K562 (cell line): ENCODE results near the gene GALNT9. TPM values are rescaled to one million over a fixed set of nuclear protein-coding genes. Genes with fewer than 3 reads are reported as not detected.

Experiments
- ATAC-seq: fragments of 200-7000 bp; cut with Tn5 transposase; 3 replicates; pipeline ENCODE4 v1.9.1; 2020; ENCODE audit warnings: moderate library complexity
- BruUV-seq: library from RNA; stranded (reverse); fragments of 400-500 nt; replicated peaks from 2 replicates; lab custom pipeline; 2021; lab: Mats Ljungman, UMichigan
- CTCF ChIA-PET: fragments of 300-600 bp; formaldehyde crosslinking; extraction: SDS; loops from one replicate; lab custom pipeline; 2021; ENCODE audit warnings: low intra/inter-chr PET ratio; lab: Yijun Ruan, JAX
- POLR2A ChIA-PET: fragments of 300-600, 350-650 bp; sonication (Branson Sonifier 250); formaldehyde crosslinking; extraction: SDS; loops from one replicate; lab custom pipeline; 2021; ENCODE audit warnings: antibody characterized with exemption, inconsistent platforms; lab: Yijun Ruan, JAX
- DNase-seq, 4 experiments: peaks; one replicate each; pipeline versions ENCODE4 v3.0.0 to v3.0.0-alpha.2; 2011 to 2018; ENCODE audit warnings: low spot score in 3 of 4, mixed read lengths in 3 of 4; ENCODE audit errors: extremely low read depth in 1 of 4
- FAIRE-seq: peaks from 2 replicates; lab custom pipeline; 2011; peaks lifted over from hg19 to GRCh38; lab: Jason Lieb, UNC
- H2AFZ ChIP-seq: 2 replicates; pipeline ENCODE4 v1.6.0; 2011; ENCODE audit warnings: low read depth, low read length, control low read depth, inconsistent platforms
- H3K27ac ChIP-seq: fragments of 200-600 bp; 3 replicates; pipeline ENCODE4 v1.8.0; 2011; ENCODE audit warnings: low read depth, mild to moderate bottlenecking, control low read depth, inconsistent platforms, low read length, moderate library complexity, mixed read lengths; ENCODE audit errors: extremely low read depth
- H3K27me3 ChIP-seq, 2 experiments: fragments of 300-600 bp in 1 of 2; 2 replicates in 1 of 2; 3 replicates in 1 of 2; pipeline versions ENCODE4 v1.6.0 to v1.8.0; 2011; ENCODE audit warnings: inconsistent platforms in 2 of 2, low read length in 2 of 2, mild to moderate bottlenecking in 1 of 2, mixed read lengths in 1 of 2, moderate library complexity in 1 of 2; ENCODE audit not compliant: control insufficient read depth in 2 of 2, insufficient read depth in 2 of 2
- H3K36me3 ChIP-seq: fragments of 300-600 bp; 3 replicates; pipeline ENCODE4 v1.8.0; 2011; ENCODE audit warnings: mild to moderate bottlenecking, low read length, inconsistent platforms; ENCODE audit not compliant: control insufficient read depth, insufficient read depth
- H3K4me1 ChIP-seq, 2 experiments: fragments of 200-600 bp in 1 of 2; replicated peaks in 1 of 2; 2 replicates in 1 of 2; 3 replicates in 1 of 2; pipeline versions ENCODE4 v1.5.1 to v1.8.0; 2011; ENCODE audit warnings: inconsistent platforms in 2 of 2, low read length in 2 of 2, mild to moderate bottlenecking in 1 of 2, mixed read lengths in 1 of 2, moderate library complexity in 1 of 2; ENCODE audit not compliant: control insufficient read depth in 2 of 2, insufficient read depth in 2 of 2
- H3K4me2 ChIP-seq: 2 replicates; pipeline ENCODE4 v1.6.1; 2011; ENCODE audit warnings: low read length, control low read depth, inconsistent platforms, mixed read lengths; ENCODE audit not compliant: insufficient read depth
- H3K4me3 ChIP-seq: fragments of 200-600 bp; sonication (generic), shearing (Covaris generic); 2 replicates; pipeline ENCODE4 v1.5.1; 2016; ENCODE audit warnings: control low read depth, inconsistent platforms
- H3K79me2 ChIP-seq: fragments of 200-600 bp; 3 replicates; pipeline ENCODE4 v1.8.0; 2011; ENCODE audit warnings: low read length, inconsistent platforms; ENCODE audit not compliant: control insufficient read depth, insufficient read depth
- H3K9ac ChIP-seq, 2 experiments: 2 replicates each; pipeline versions ENCODE4 v1.6.0 to v1.6.1; 2011; ENCODE audit warnings: low read depth in 2 of 2, low read length in 2 of 2, control low read depth in 1 of 2, inconsistent platforms in 1 of 2, mild to moderate bottlenecking in 1 of 2, mixed read lengths in 1 of 2; ENCODE audit not compliant: insufficient read depth in 1 of 2
- H3K9me1 ChIP-seq: one replicate; pipeline ENCODE4 v1.6.0; 2011; ENCODE audit warnings: inconsistent platforms, mild to moderate bottlenecking, low read length, moderate library complexity; ENCODE audit not compliant: control insufficient read depth, insufficient read depth
- H3K9me3 ChIP-seq: replicated peaks from 2 replicates; pipeline ENCODE4 v1.5.1; 2011; ENCODE audit warnings: low read depth, low read length, inconsistent platforms; ENCODE audit not compliant: control insufficient read depth, insufficient read depth
- H4K20me1 ChIP-seq: replicated peaks from 2 replicates; pipeline ENCODE4 v1.6.1; 2011; ENCODE audit warnings: low read length, inconsistent platforms, mixed read lengths; ENCODE audit not compliant: control insufficient read depth, insufficient read depth
- BMI1 ChIP-seq: fragments of 150-350 bp; IDR thresholded peaks from 2 replicates; pipeline ENCODE4 v1.6.1; 2014; ENCODE audit warnings: low read length
- CEBPZ ChIP-seq: fragments of 150-350 bp; IDR thresholded peaks from 2 replicates; pipeline ENCODE4 v1.6.1; 2014; ENCODE audit warnings: low read depth, mild to moderate bottlenecking, low read length, borderline replicate concordance
- GABPA ChIP-seq: fragments of 200-800 bp; sonication (Bioruptor generic); conservative IDR thresholded peaks from 2 replicates; pipeline ENCODE4 v1.6.1; 2016; ENCODE audit warnings: low read depth, missing genetic modification characterization, missing compliant biosample characterization
- ID3 ChIP-seq, 2 experiments: fragments of 250-450 bp in 1 of 2; fragments of 450-650 bp in 1 of 2; sonication (Bioruptor Pico) in 1 of 2; IDR thresholded peaks; 2 replicates each; pipeline versions ENCODE4 v1.6.1 to v1.8.0; 2016 to 2021; ENCODE audit warnings: mild to moderate bottlenecking in 2 of 2, moderate library complexity in 2 of 2, missing compliant biosample characterization in 1 of 2, missing genetic modification characterization in 1 of 2
- ILF3 ChIP-seq: fragments of 450-650 bp; IDR thresholded peaks from 2 replicates; pipeline ENCODE4 v1.6.1; 2018; ENCODE audit warnings: antibody characterized with exemption, mild to moderate bottlenecking, moderate library complexity, borderline replicate concordance
- KDM1A ChIP-seq, 2 experiments: fragments of 450-650 bp; IDR thresholded peaks; 2 replicates each; pipeline ENCODE4 v1.6.1; 2016; ENCODE audit warnings: mild to moderate bottlenecking in 2 of 2
- MAFF ChIP-seq: IDR thresholded peaks from 2 replicates; pipeline ENCODE4 v1.6.1; 2012; ENCODE audit warnings: low read length, improper control_type of control experiment
- MLLT1 ChIP-seq, 2 experiments: fragments of 450-650 bp; IDR thresholded peaks; 2 replicates each; pipeline ENCODE4 v1.6.1; 2016
- PCBP2 ChIP-seq: fragments of 200-400 bp; formaldehyde crosslinking; IDR thresholded peaks from 2 replicates; pipeline ENCODE4 v1.6.1; 2018; ENCODE audit warnings: low read length, low read depth, mild to moderate bottlenecking, moderate library complexity; ENCODE audit not compliant: poor library complexity, severe bottlenecking
- PHF20 ChIP-seq: fragments of 450-650 bp; IDR thresholded peaks from 2 replicates; pipeline ENCODE4 v1.6.1; 2018; ENCODE audit not compliant: partially characterized antibody
- PURB ChIP-seq: sonication (generic); formaldehyde crosslinking; IDR thresholded peaks from 2 replicates; pipeline ENCODE4 v1.9.0; 2021; ENCODE audit warnings: low read depth, mild to moderate bottlenecking, missing genetic modification reagents
- TCFL5 ChIP-seq: fragments of 250-450 bp; sonication (Bioruptor Pico); conservative IDR thresholded peaks from 2 replicates; pipeline ENCODE4 v1.6.1; 2021; ENCODE audit warnings: mild to moderate bottlenecking, moderate library complexity, matching md5 sums
- ZKSCAN3 ChIP-seq: fragments of 250-450 bp; sonication (Bioruptor Pico); IDR thresholded peaks from 2 replicates; pipeline ENCODE4 v1.4.0; 2020
- ZNF124 ChIP-seq: sonication (generic); formaldehyde crosslinking; IDR thresholded peaks from 2 replicates; pipeline ENCODE4 v1.8.1; 2022; ENCODE audit warnings: missing genetic modification reagents
- ZNF23 ChIP-seq: fragments of 250-450 bp; sonication (Bioruptor Pico); IDR thresholded peaks from 2 replicates; pipeline ENCODE4 v1.4.0; 2020; ENCODE audit warnings: mild to moderate bottlenecking
- ZNF586 ChIP-seq: fragments of 450-650 bp; formaldehyde crosslinking; conservative IDR thresholded peaks from 2 replicates; pipeline ENCODE4 v1.4.0; 2020; ENCODE audit warnings: mild to moderate bottlenecking, moderate library complexity
- ZNF644 ChIP-seq: fragments of 200-800 bp; sonication (Bioruptor generic); IDR thresholded peaks from 2 replicates; pipeline ENCODE4 v1.6.1; 2016; ENCODE audit warnings: low read depth, missing genetic modification characterization, missing compliant biosample characterization
- WGBS: fragments of 100-300 bp; shearing (Covaris generic); methylation state at CpG from one replicate; pipeline ENCODE4 v1.1.6; 2016; ENCODE audit warnings: low coverage, mixed read lengths; ENCODE audit not compliant: insufficient coverage; ENCODE audit errors: missing lambda C conversion rate; 5-methylcytosine and 5-hydroxymethylcytosine counted together
- in situ Hi-C: fragments of 300-500 bp; cut with MboI; formaldehyde crosslinking; loops from 4 replicates; pipeline ENCODE4 v1.15.0; 2018; ENCODE audit warnings: inconsistent platforms, mixed read lengths
- intact Hi-C: fragments of 100-400 bp; cut with micrococcal nuclease; formaldehyde crosslinking; loops from 2 replicates; pipeline ENCODE4 v1.14.2; 2022
- polyA plus RNA-seq, 8 experiments: library from polyadenylated mRNA; depleted of rRNA in 4 of 8; stranded (reverse) in 5 of 8; unstranded in 3 of 8; fragments of >200 nt; fragmentation: Nextera tagmentation in 2 of 8; fragmentation: Illumina TruSeq in 1 of 8; extraction: Ambion mirVana in 2 of 8; extraction: Trizol in 1 of 8; gene quantifications; 2 replicates each; pipeline versions ENCODE4 v1.2.1 to v1.2.3, GENCODE V29; 2011 to 2014; ENCODE audit warnings: inconsistent platforms in 1 of 8, missing spikeins in 1 of 8
- total RNA-seq, 7 experiments: library from RNA; depleted of rRNA in 6 of 7; stranded (reverse); fragments of >200 nt in 6 of 7; fragmentation: Illumina TruSeq in 2 of 7; extraction: Trizol in 2 of 7; gene quantifications; 2 replicates each; pipeline versions ENCODE4 v1.2.1 to v1.2.3, GENCODE V29; 2011 to 2021; ENCODE audit warnings: low replicate concordance in 1 of 7

The GALNT9 gene
- total and polyA plus RNA-seq, 9 of the 15 experiments (the other 6 are each of a cell fraction or from before 2014, with no cell fraction given), result not detected

- POLR2A ChIA-PET, result interaction anchor here (0.6 to 0.7 kb wide), 2 partner anchors 53 to 347 kb away, joined by 3 read pairs; no protein-coding TSS in a partner anchor
- intact Hi-C loops, result no loop called here
- H3K9me3 ChIP-seq, result no peaks in the 10 kb centered on the region
- no TSS peak for BruUV-seq
- no peaks in the 10 kb centered on the region for H3K36me3 ChIP-seq
- FAIRE-seq (no peak), ATAC-seq (no peak), DNase-seq (no peak)
- H4K20me1 ChIP-seq, result 0 out of 2 replicates have a peak, but pooled peaks cover 3% of the 10 kb centered on the region
- H3K27me3 ChIP-seq, result peaks cover 42 to 82% of the 10 kb centered on the region in 2 experiments
- CTCF ChIA-PET, result no interaction called here
- in situ Hi-C loops, result no loop called here
- peaks cover 4% of the 10 kb centered on the region for H3K9me1 ChIP-seq
- H3K27ac ChIP-seq, result no peak overlapping the region
- H2AFZ ChIP-seq, result no peak overlapping the region
- no peak overlapping the region for H3K4me2 ChIP-seq
- WGBS, result 0% methylated on average over 10 of the region's 10 CpGs
- no peak overlapping the region for H3K4me3 ChIP-seq
- peaks cover 0 to 19% of the 10 kb centered on the region in 2 experiments; a peak in 2 of 5 replicates for H3K4me1 ChIP-seq
- H3K9ac ChIP-seq, result no peak overlapping the region
- H3K79me2 ChIP-seq, result no peaks in the 10 kb centered on the region
- no peak for TF ChIP-seq ILF3
- TF ChIP-seq KDM1A (IDR thresholded peaks at IDR 0.05), result no peak
- no peak for TF ChIP-seq ZNF124 (CRISPR knock-in tag)
- TF ChIP-seq PHF20, result no peak
- TF ChIP-seq ID3 (CRISPR knock-in tag; IDR thresholded peaks at IDR 0.05), result no peak
- TF ChIP-seq ID3 (tag; IDR thresholded peaks at IDR 0.05), result no peak
- TF ChIP-seq PURB (CRISPR knock-in tag), result no peak
- no peak for TF ChIP-seq ZKSCAN3 (CRISPR knock-in tag)
- no peak for TF ChIP-seq ZNF644 (tag)
- TF ChIP-seq BMI1, result no peak
- no peak for TF ChIP-seq CEBPZ
- TF ChIP-seq ZNF23 (CRISPR knock-in tag), result no peak
- TF ChIP-seq TCFL5 (CRISPR knock-in tag), result no peak
- TF ChIP-seq MAFF, result no peak
- no peak for TF ChIP-seq PCBP2
- TF ChIP-seq MLLT1 (IDR thresholded peaks at IDR 0.05), result no peak
- no peak for TF ChIP-seq GABPA (tag)
- no peak for TF ChIP-seq ZNF586 (CRISPR knock-in tag)
Observed at GRCh38 chr12:132182711-132183365, 146.6 kb downstream of the GALNT9 start.
